Left lung (tissue), 10 donors: ENCODE data around the gene JOSD1. TPM values are rescaled to one million over a fixed set of nuclear protein-coding genes. Genes with fewer than 3 reads are reported as not detected.

Experiments
- ATAC-seq: fragments of 200-7000 bp; cut with Tn5 transposase; one replicate; pipeline ENCODE4 v1.9.1; 2020; ENCODE audit warnings: moderate library complexity
- DNase-seq, 4 donors: peaks; one replicate each; pipeline ENCODE4 v3.0.0-alpha.2; 2013 to 2020
- H3K27ac ChIP-seq, 2 donors: fragments of 200-600 bp; sonication (generic) in 1 of 2; one replicate each; pipeline versions ENCODE4 v1.5.0 to v1.8.0; 2020 to 2021
- H3K27me3 ChIP-seq, 2 donors: fragments of 200-600 bp; sonication (generic) in 1 of 2; one replicate each; pipeline versions ENCODE4 v1.5.0 to v1.8.0; 2020 to 2021
- H3K36me3 ChIP-seq, 2 donors: fragments of 200-600 bp; sonication (generic) in 1 of 2; one replicate each; pipeline versions ENCODE4 v1.5.0 to v1.8.0; 2020 to 2021
- H3K4me1 ChIP-seq, 2 donors: fragments of 200-600 bp; one replicate each; pipeline ENCODE4 v1.8.0; 2021
- H3K4me3 ChIP-seq, 2 donors: fragments of 200-600 bp; sonication (generic) in 1 of 2; one replicate each; pipeline versions ENCODE4 v1.5.0 to v1.8.0; 2020 to 2021; ENCODE audit warnings: mild to moderate bottlenecking in 1 of 2
- H3K9me3 ChIP-seq, 2 donors: fragments of 200-600 bp; sonication (generic) in 1 of 2; one replicate each; pipeline versions ENCODE4 v1.5.0 to v1.8.0; 2020 to 2021
- CTCF ChIP-seq, 2 donors: fragments of 200-600 bp; sonication (generic) in 1 of 2; IDR thresholded peaks; one replicate each; pipeline versions ENCODE4 v1.5.0 to v1.8.0; 2021; ENCODE audit warnings: antibody characterized with exemption in 2 of 2
- intact Hi-C, 2 donors: fragments of 100-400 bp; cut with DNase I; formaldehyde crosslinking; loops; one replicate each; pipeline versions ENCODE4 v1.11.2 to v1.14.2; 2022
- polyA plus RNA-seq, 6 donors: library from polyadenylated mRNA; unstranded; fragments of 120-200 nt; gene quantifications; one replicate each; pipeline ENCODE4 v1.2.1, GENCODE V29; 2013; ENCODE audit not compliant: insufficient read length in 6 of 6
- total RNA-seq, 2 donors: library from RNA; stranded (reverse); fragmentation: NEBNext Ultra II Directional; extraction: Animal tissue kit (Norgen Biotek cat#: 25700); gene quantifications; one replicate each; pipeline ENCODE4 v1.2.1, GENCODE V29; 2021
- donor health status: DM: no; HTN: yes; CAD: no.
- donor health status: DM: no; HTN: no; CAD: no.

The JOSD1 gene
- total and polyA plus RNA-seq, 8 donors = 46.2 to 57.3 (median 50.4) TPM

DNA sequence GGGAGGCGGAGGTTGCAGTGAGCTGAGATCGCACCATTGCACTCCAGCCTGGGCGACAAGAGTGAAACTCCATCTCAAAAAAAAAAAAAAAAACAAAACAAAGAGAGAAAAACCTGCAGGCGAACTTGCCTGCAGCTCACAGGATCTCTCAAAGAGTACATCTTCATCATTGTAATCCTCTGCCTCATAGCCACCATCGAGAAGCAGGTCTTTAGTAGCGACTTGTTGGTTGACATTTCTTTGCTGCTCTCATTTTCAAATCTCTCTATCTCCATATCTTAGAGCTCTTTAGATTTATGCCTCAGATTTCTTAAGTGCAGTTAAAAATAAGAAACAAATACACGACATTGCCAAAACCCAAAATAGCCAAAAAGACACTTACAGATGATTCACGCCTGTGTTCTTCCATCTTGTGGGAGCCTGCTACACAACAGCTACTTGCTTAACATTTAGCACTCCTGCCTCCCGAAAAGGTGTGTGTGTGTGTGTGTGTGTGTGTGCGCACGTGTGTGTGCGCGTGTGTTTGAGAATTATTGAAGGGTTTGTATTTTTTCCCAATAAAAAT lies 59.2 kb downstream of the JOSD1 start:
- Histone ChIP-seq H3K4me1 (no peaks in the 10 kb centered on the region), H3K27ac (no peak overlapping the region), H3K36me3 (no peaks in the 10 kb centered on the region), H3K27me3 (no peaks in the 10 kb centered on the region), H3K4me3 (no peak overlapping the region), H3K9me3 (no peaks in the 10 kb centered on the region)
- no peak for TF ChIP-seq CTCF (IDR thresholded peaks at IDR 0.05)
- ATAC-seq (no peak), DNase-seq (no peak)
- intact Hi-C loops = no loop called here

DNA sequence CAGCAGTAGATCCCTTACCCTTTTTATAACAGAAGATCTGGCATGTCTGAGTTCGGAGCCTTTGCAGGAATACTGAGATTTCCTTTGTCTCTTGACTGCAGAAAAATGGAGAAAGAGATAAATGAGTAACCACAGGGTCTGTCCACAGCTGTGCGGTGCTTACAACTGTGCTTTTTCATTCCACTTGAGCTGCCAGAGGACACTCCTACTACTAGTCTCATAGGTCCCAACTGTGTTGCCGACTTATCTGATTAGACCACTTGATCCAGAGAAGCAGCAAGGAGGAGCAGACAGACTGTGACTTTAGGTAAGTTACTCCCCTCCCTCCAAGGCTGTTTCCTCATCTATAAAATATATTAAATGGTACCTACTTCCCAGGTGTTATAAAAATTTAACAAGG lies 62.0 kb downstream of the JOSD1 start:
- Histone ChIP-seq H3K36me3 (peaks cover 0 to 4% of the 10 kb centered on the region in 2 donors), H3K27me3 (no peaks in the 10 kb centered on the region), H3K4me1 (no peaks in the 10 kb centered on the region), H3K9me3 (no peaks in the 10 kb centered on the region), H3K27ac (no peak overlapping the region), H3K4me3 (no peak overlapping the region)
- no peak for TF ChIP-seq CTCF (IDR thresholded peaks at IDR 0.05)
- no peak for ATAC-seq
- intact Hi-C loops = no loop called here
- DNase-seq = no peak

DNA sequence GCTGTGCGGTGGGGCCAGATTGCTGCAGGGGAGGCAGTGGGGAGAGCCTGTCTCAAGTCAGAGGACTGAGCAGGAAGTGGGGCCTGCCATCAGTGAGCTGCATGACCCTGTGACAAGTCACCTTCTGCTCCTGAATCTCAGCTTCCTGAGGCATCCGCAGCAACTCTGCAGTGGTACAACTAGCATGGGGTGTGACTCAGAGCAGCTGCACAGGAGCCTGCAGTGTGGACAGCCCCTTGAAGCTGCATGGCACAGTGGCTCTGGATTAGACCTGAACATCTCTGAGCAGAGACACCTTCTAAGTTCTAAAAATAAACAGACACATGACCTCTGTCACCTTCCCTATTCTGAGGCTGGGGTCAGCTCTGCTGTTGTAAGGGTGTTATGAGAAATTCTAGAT lies 62.5 kb downstream of the JOSD1 start:
- Histone ChIP-seq H3K4me3 (no peak overlapping the region), H3K36me3 (peaks cover 0 to 4% of the 10 kb centered on the region in 2 donors), H3K27me3 (no peaks in the 10 kb centered on the region), H3K4me1 (no peaks in the 10 kb centered on the region), H3K27ac (no peak overlapping the region), H3K9me3 (no peaks in the 10 kb centered on the region)
- TF ChIP-seq CTCF (IDR thresholded peaks at IDR 0.05) = no peak
- no peak for ATAC-seq
- DNase-seq = no peak
- intact Hi-C loops = no loop called here

Other genes with a start within 250 kb of the JOSD1 start
- not detected for gene KCNJ4, start 245.7 kb downstream of the JOSD1 start, total RNA-seq
- gene KCNJ4, start 245.7 kb downstream of the JOSD1 start, polyA plus RNA-seq = under 1 TPM in 2 of 6 donors, not detected in 4; 0.07 TPM
- gene KDELR3, start 232.8 kb downstream of the JOSD1 start, total RNA-seq = 10 to 100 TPM; 25.9 to 53.8 TPM
- 1 to 10 TPM; 5.5 to 8.5 (median 7.5) TPM for gene KDELR3, start 232.8 kb downstream of the JOSD1 start, polyA plus RNA-seq
- 100 to 1,000 TPM; 384 to 410 TPM for gene DDX17, start 194.6 kb downstream of the JOSD1 start, total RNA-seq
- 100 to 1,000 TPM; 751 to 895 (median 809) TPM for gene DDX17, start 194.6 kb downstream of the JOSD1 start, polyA plus RNA-seq
- 1 to 10 TPM; 1.6 to 2.1 TPM for gene DMC1, start 130.8 kb downstream of the JOSD1 start, total RNA-seq
- 1 to 10 TPM; 2.7 to 5.8 (median 4.3) TPM for gene DMC1, start 130.8 kb downstream of the JOSD1 start, polyA plus RNA-seq
- 1 to 10 TPM; 1.5 to 3.1 TPM for gene FAM227A, start 44.6 kb downstream of the JOSD1 start, total RNA-seq
- gene FAM227A, start 44.6 kb downstream of the JOSD1 start, polyA plus RNA-seq = 1 to 10 TPM; 3.7 to 8.8 (median 6.2) TPM
- 10 to 100 TPM; 24.4 to 36.0 TPM for gene CBY1, start 44.3 kb downstream of the JOSD1 start, total RNA-seq
- gene CBY1, start 44.3 kb downstream of the JOSD1 start, polyA plus RNA-seq = 10 to 100 TPM; 45.3 to 56.6 (median 53.7) TPM
- 10 to 100 TPM; 54.3 to 67.0 TPM for gene TOMM22, start 19.0 kb downstream of the JOSD1 start, total RNA-seq
- gene TOMM22, start 19.0 kb downstream of the JOSD1 start, polyA plus RNA-seq = 10 to 100 TPM; 72.5 to 91.3 (median 84.0) TPM
- 10 to 100 TPM; 45.7 to 51.0 TPM for gene GTPBP1, start 5.0 kb upstream of the JOSD1 start, total RNA-seq
- gene GTPBP1, start 5.0 kb upstream of the JOSD1 start, polyA plus RNA-seq = 10 to 100 TPM; 42.3 to 48.9 (median 46.3) TPM
- gene SUN2, start 55.1 kb upstream of the JOSD1 start, total RNA-seq = 100 to 1,000 TPM in 1 of 2 donors, 10 to 100 TPM in 1; 99.3 to 174 TPM
- 10 to 100 TPM; 58.1 to 74.5 (median 66.8) TPM for gene SUN2, start 55.1 kb upstream of the JOSD1 start, polyA plus RNA-seq
- gene DNAL4, start 93.2 kb upstream of the JOSD1 start, total RNA-seq = 10 to 100 TPM; 16.3 to 21.5 TPM
- gene DNAL4, start 93.2 kb upstream of the JOSD1 start, polyA plus RNA-seq = 10 to 100 TPM; 32.7 to 36.4 (median 34.9) TPM
- gene NPTXR, start 143.1 kb upstream of the JOSD1 start, total RNA-seq = 1 to 10 TPM; 4.5 to 5.3 TPM
- gene NPTXR, start 143.1 kb upstream of the JOSD1 start, polyA plus RNA-seq = 10 to 100 TPM in 3 of 6 donors, 1 to 10 TPM in 3; 7.0 to 13.3 (median 10.0) TPM
- gene CBX6, start 171.3 kb upstream of the JOSD1 start, total RNA-seq = 10 to 100 TPM; 63.0 to 80.0 TPM
- gene CBX6, start 171.3 kb upstream of the JOSD1 start, polyA plus RNA-seq = 10 to 100 TPM; 22.0 to 46.3 (median 40.6) TPM